GM12872 (cell line): ENCODE data around the gene CCSER1.

Experiments used
- TF ChIP-seq, protein P1 (sequence below): IDR thresholded peaks from 3 replicates; pipeline ENCODE4 v1.5.1; 2011; ENCODE audit warnings: low read depth, mild to moderate bottlenecking, low read length, moderate library complexity; ENCODE audit not compliant: insufficient read depth

The CCSER1 gene

DNA sequence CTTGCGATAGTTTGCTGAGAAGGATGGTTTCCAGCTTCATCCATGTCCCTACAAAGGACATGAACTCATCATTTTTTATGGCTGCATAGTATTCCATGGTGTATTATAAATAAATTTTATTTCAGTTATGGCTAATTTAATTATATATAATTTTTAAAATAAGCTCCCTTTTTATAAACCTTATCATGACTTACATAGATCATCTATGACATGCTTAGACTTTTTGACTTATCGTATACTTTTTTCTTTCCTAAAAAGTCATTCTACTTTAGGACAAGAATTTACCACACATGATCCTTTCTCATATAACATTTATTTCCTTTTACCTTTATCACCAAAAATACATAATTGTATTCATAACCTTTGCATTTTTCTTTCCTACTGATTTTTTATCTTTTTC is 376.5 kb downstream of the CCSER1 start:
- TF ChIP-seq, protein P1, sequence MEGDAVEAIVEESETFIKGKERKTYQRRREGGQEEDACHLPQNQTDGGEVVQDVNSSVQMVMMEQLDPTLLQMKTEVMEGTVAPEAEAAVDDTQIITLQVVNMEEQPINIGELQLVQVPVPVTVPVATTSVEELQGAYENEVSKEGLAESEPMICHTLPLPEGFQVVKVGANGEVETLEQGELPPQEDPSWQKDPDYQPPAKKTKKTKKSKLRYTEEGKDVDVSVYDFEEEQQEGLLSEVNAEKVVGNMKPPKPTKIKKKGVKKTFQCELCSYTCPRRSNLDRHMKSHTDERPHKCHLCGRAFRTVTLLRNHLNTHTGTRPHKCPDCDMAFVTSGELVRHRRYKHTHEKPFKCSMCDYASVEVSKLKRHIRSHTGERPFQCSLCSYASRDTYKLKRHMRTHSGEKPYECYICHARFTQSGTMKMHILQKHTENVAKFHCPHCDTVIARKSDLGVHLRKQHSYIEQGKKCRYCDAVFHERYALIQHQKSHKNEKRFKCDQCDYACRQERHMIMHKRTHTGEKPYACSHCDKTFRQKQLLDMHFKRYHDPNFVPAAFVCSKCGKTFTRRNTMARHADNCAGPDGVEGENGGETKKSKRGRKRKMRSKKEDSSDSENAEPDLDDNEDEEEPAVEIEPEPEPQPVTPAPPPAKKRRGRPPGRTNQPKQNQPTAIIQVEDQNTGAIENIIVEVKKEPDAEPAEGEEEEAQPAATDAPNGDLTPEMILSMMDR: no peak

DNA sequence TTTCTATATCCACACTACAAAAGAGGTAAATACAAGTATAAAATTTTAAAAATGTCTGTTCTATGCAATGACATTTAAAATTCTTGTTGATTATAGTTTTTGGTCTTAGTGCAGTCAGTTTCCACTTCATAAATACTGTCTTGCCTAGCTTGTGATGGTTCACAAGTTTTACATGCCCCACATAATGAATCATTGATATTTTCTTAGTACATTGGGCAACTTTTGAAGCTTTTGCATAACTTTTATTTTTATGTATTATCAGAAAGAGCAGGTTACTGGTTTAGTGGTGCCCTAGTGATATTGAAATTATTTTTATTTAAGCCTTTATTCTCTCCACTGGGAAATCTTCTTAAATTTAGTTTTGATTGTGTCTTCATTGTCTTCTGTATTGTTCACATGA is 388.0 kb downstream of the CCSER1 start:
- TF ChIP-seq, protein P1: no peak

DNA sequence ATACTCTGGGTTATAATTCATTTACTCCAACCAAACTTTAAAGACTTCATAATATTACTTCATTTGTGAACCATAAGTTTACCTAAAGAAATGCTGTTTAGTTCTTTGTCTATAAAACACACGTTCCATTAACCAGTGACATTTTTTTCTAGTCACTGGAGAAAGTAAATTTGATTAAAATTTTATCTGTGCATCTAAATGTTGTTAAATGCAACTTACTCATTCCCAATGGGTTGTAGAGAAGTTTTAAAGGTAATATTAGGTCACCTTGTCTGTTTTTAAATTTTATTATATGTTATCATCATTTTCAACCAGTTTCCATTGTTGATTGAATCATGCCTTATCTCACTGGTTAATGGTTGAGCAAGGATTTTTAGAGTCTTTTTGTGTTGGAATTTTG is 401.4 kb downstream of the CCSER1 start:
- TF ChIP-seq, protein P1: no peak

DNA sequence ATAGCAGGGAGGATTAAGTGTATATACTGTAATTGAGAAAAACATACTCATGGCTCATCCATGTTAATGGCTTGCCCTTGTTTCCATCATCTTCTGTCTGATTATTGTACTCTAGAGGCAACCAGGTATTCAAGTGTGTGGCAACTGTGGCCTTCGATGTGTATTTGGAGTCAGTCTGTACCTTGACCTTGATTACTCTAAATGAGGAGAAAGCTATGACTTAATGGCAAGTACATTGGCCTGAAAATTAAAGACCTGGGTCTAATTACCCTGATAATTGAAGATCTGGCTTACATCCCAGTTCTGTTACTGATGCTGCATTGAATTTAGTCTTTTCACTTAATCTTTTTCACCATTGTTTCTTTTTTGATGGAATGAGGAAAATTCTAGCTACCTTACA is 409.2 kb downstream of the CCSER1 start:
- TF ChIP-seq, protein P1: no peak

DNA sequence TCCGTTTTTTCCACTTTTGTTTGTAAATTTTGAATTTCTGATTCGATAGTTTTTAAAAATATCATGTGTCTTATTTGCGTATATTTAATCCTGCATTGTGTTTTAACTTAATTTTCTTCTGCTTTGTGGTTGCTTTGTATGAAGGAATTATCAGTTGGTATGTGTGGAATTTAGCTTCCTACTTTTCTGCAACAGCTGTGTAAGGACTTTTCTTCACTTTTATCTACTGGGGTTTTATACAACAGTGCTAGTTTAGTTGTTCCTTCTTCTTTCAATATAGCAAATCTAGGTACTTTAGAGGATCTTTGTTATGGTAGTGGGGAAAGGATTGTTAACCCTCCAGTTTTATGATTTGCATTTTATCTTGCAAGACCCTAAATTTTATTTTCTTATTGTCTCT is 410.3 kb downstream of the CCSER1 start:
- TF ChIP-seq, protein P1: no peak

DNA sequence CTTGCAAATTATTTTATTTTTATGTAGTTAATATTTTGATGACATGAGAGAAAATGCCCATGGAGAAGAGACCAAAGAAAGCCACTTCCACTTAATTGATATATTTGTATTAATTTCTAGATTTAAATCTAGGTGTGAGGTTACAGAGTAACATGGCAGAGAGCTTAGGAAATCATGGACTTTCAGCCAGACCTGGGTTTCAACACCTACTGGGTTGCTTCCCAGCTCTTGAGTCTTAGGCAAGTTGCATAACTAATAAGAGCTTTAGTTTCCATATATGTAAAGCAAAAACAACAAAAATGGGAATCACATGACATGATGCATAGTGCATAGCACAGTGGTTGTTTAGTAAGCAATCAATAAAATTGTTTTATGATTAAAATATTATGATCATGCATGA is 413.3 kb downstream of the CCSER1 start:
- TF ChIP-seq, protein P1: no peak

DNA sequence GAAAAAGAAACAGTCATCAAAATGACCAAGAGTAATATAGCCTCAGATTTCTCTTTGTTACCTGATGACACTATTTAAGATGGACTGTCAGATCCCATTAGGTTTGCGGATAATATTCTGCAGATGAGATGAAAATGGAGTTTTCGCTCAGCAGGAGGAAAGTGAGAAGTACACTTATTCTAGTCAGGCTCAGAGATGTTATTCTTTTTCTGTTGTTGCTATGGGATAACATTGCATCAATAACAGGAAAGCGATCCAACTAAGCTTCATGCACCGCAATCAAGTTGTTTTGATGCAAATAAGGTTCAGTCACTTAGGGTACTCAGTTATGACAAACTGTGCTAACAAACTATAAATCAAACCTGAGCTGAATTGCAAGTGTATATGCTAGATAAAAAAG is 415.0 kb downstream of the CCSER1 start:
- TF ChIP-seq, protein P1: no peak

DNA sequence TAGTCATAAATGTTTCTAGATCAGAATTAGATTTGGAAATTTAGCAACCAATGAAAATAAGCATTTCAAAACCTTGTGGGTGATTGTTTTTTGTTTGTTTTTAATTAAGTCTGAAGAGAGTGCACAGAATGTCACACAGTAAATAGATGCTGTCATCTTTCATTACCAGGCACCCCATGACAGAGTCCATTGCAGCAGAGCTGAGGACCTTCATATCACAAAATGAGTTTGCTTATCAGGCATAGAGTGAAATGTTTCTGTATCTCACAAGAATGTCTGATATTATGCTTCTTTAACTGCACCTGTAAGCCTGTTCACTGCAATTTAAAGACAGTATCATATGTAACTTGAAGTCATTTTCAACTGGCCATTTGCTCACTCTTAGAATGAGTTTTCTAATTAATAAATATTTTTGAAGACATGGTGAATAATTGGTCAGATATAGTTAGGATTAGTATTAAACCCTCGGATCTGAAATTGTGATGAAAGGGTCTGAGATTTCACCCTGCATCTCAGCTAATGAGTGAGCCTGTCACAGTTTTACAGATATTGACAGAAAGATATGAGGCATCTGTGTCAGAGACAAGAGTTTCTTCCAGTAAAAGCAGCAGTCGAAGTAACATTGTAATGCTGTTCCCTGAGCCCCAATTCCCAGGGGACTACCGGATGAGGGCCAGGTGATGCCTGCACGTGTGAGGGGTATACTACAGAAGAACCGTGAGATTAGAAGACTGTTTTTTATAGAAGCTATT is 416.4 kb downstream of the CCSER1 start:
- TF ChIP-seq, protein P1: no peak
